Measurements from ENCODE around the gene TM4SF20. TPM values are rescaled to one million over a fixed set of nuclear protein-coding genes. Genes with fewer than 3 reads are reported as not detected.
"Not testable (repeated sequence)": the region's sequence is repeated elsewhere in the genome, so short reads cannot be mapped to it uniquely, and the experiment has no call there.

Gene TM4SF20
- total and polyA plus RNA-seq, 12 donors: not detected

GRCh38 chr2:227389231-227389630, 10.1 kb upstream of the TM4SF20 start:
- 69 to 83% methylated on average over 3 of the region's 3 CpGs for WGBS, 2 donors

GRCh38 chr2:227388537-227389011, 9.5 kb upstream of the TM4SF20 start:
- no peak for DNase-seq
- no peak for TF ChIP-seq CTCF (IDR thresholded peaks at IDR 0.05)
- H3K27me3 ChIP-seq: peaks cover 0 to 6% (median 0%) of the 10 kb centered on the region in 7 donors
- no peaks in the 10 kb centered on the region for H3K36me3 ChIP-seq
- H3K4me1 ChIP-seq: peaks cover 0 to 15% (median 0%) of the 10 kb centered on the region in 9 donors
- H3K4me3 ChIP-seq: no peak overlapping the region
- peaks cover 0 to 7% (median 0%) of the 10 kb centered on the region in 11 donors for H3K9me3 ChIP-seq
- WGBS, 2 donors: 75 to 82% methylated on average over 7 of the region's 7 CpGs
- no peak for ATAC-seq
- H3K27ac ChIP-seq: peak overlapping the region in 1 of 10 donors; percentile 75
- intact Hi-C loops (cut with DNase I): no loop called here

More at GRCh38 chr2:227389231-227389630, 10.1 kb upstream of the TM4SF20 start:
- DNase-seq: no peak
- Histone ChIP-seq H3K4me1 (peaks cover 0 to 16% (median 0%) of the 10 kb centered on the region in 9 donors), H3K27me3 (peaks cover 0 to 3% (median 0%) of the 10 kb centered on the region in 7 donors), H3K4me3 (no peak overlapping the region), H3K9me3 (peaks cover 0 to 7% (median 0%) of the 10 kb centered on the region in 11 donors), H3K36me3 (no peaks in the 10 kb centered on the region), H3K27ac (peak overlapping the region in 1 of 10 donors; percentile 75)
- intact Hi-C loops (cut with DNase I): no loop called here
- ATAC-seq: no peak
- no peak for TF ChIP-seq CTCF (IDR thresholded peaks at IDR 0.05)

DNA sequence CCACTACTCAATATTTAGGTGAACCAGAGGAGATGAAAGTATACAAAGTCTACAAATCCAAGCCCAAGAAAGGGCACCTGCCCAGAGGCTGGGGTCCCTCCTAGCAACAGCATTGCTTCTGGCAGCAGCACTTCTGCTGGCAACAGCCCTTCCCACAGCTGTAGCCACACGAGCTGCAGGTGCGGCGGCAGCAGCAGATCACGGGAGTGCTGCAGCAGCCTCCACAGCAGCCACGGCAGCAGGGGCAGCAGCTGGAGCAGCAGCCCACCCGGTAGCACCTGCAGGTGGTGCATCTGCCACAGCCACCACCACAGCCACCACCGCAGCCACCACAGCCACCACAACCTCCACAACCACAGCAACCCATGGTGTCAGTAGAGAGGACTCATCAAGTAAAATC, 8.5 kb upstream of the TM4SF20 start, which contains the start of gene SCYGR1:
SCYGR1 (minus strand) TSS at position 367 of the 400 bp plus-strand sequence; CDS start at position 367, 0 bp downstream.
- intact Hi-C loops (cut with DNase I): not testable (repeated sequence)

GRCh38 chr2:227386630-227387029, 7.5 kb upstream of the TM4SF20 start:
- ATAC-seq (no peak), DNase-seq (no peak)
- H3K36me3 ChIP-seq: no peaks in the 10 kb centered on the region
- no peak for TF ChIP-seq CTCF (IDR thresholded peaks at IDR 0.05)
- intact Hi-C loops (cut with DNase I): no loop called here
- H3K4me3 ChIP-seq: no peak overlapping the region
- H3K27ac ChIP-seq: peak overlapping the region in 1 of 10 donors; percentile 84
- peaks cover 0 to 13% (median 0%) of the 10 kb centered on the region in 9 donors for H3K4me1 ChIP-seq
- peaks cover 0 to 14% (median 5%) of the 10 kb centered on the region in 7 donors for H3K27me3 ChIP-seq
- H3K9me3 ChIP-seq: peaks cover 0 to 7% (median 0%) of the 10 kb centered on the region in 11 donors
- WGBS, 2 donors: 79 to 82% methylated on average over 6 of the region's 6 CpGs

More for the DNA sequence above, 8.5 kb upstream of the TM4SF20 start, which contains the start of gene SCYGR1:
- not testable (repeated sequence) for H3K36me3 ChIP-seq, ATAC-seq, DNase-seq, H3K4me3 ChIP-seq, H3K9me3 ChIP-seq
- 82 to 90% methylated on average over 7 of the region's 7 CpGs for WGBS, 2 donors
- Histone ChIP-seq H3K27ac (peak within 1 kb of the TSS in 1 of 10 donors; percentile 84), H3K27me3 (peaks cover 0 to 14% (median 5%) of the 10 kb centered on the region in 7 donors), H3K4me1 (peaks cover 0 to 13% (median 0%) of the 10 kb centered on the region in 9 donors)

DNA sequence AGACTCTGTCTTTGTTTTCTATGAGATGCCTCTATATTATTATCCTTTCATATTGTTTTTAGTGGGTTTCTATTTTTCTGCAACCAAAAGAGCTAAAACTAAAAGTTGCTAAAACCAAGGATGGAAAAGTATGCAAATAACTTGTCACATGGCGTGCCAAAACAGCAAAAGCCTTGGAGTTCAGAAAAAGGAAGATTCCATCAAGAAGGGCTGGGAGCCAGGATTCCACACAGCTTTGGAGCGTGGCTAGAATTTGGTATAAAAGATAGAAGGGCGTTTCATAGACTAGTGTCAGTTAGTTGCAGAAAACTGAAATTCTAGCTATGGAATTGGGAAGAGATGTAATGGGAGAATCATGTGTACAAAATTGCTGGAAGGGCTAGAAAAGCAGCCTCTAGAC, 4.6 kb upstream of the TM4SF20 start:
- WGBS, 2 donors: 62 to 68% methylated on average over 3 of the region's 3 CpGs
- ATAC-seq (no peak), DNase-seq (no peak)
- Histone ChIP-seq H3K9me3 (peaks cover 0 to 5% (median 0%) of the 10 kb centered on the region in 11 donors), H3K4me3 (no peak overlapping the region), H3K4me1 (peaks cover 0 to 13% (median 0%) of the 10 kb centered on the region in 9 donors), H3K27me3 (peaks cover 0 to 31% (median 11%) of the 10 kb centered on the region in 7 donors), H3K36me3 (no peaks in the 10 kb centered on the region), H3K27ac (no peak overlapping the region)
- intact Hi-C loops (cut with DNase I): no loop called here
- TF ChIP-seq CTCF (IDR thresholded peaks at IDR 0.05): no peak

GRCh38 chr2:227382241-227382835, 3.2 kb upstream of the TM4SF20 start:
- peaks cover 0 to 34% (median 17%) of the 10 kb centered on the region in 7 donors for H3K27me3 ChIP-seq
- intact Hi-C loops (cut with DNase I); H3K4me3 ChIP-seq; H3K36me3 ChIP-seq; H3K27ac ChIP-seq; DNase-seq; ATAC-seq; H3K9me3 ChIP-seq: not testable (repeated sequence)
- peaks cover 0 to 16% (median 0%) of the 10 kb centered on the region in 9 donors for H3K4me1 ChIP-seq
- WGBS, 2 donors: 80 to 89% methylated on average over 2 of the region's 2 CpGs

Data from heart right ventricle (tissue), 16 donors.